PC-3 (cell line): ENCODE measurements around the gene TMEM132D.

ENCODE experiments used
- EZH2 ChIP-seq: fragments of 300-600 bp; sonication (generic); IDR thresholded peaks from one replicate; pipeline ENCODE4 v1.6.1; 2017; ENCODE audit warnings: antibody characterized with exemption, mild to moderate bottlenecking, low read length; ENCODE audit not compliant: unreplicated experiment
- TF ChIP-seq, protein P1 (sequence below): fragments of 300-600 bp; sonication (generic); conservative IDR thresholded peaks from 2 replicates; pipeline ENCODE4 v1.5.1; 2017; ENCODE audit warnings: antibody characterized with exemption, low read depth, mild to moderate bottlenecking, low read length

DNA sequence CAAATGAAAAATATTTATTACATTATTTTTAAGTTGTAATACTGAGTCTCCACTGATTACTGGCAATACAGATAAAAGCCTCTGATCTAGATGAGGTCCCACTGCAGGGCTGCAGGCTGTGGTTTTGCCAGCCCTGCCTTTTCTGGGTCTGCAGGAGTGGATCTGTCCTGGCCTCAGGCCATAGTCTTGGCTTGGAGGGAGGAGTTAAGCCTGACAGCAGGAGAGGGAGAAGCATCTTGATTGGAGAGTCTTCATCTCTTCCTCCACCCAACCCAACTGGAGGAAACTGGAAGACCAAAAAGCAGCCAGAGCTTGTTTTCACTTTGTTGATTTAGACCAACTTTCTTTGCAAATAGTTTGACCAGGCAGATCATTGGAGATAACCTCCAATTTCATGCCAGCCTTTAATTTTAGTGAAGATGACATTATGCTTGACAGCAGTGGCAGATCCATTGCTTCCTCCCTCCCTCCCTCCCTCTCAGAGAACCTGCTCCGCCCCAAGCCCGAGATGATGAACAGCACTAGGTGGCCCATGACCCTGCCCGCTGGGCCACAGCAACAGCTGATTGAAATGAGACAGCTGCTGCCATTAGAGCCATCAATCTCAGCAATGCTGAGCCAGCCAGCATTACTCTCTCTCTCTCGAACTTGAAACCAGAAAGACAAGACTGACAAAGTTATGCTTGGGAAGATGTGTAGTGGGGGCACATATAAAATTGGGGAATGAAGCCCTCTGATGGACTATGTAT lies 828.2 kb downstream of the TMEM132D start:
- TF ChIP-seq, protein P1, sequence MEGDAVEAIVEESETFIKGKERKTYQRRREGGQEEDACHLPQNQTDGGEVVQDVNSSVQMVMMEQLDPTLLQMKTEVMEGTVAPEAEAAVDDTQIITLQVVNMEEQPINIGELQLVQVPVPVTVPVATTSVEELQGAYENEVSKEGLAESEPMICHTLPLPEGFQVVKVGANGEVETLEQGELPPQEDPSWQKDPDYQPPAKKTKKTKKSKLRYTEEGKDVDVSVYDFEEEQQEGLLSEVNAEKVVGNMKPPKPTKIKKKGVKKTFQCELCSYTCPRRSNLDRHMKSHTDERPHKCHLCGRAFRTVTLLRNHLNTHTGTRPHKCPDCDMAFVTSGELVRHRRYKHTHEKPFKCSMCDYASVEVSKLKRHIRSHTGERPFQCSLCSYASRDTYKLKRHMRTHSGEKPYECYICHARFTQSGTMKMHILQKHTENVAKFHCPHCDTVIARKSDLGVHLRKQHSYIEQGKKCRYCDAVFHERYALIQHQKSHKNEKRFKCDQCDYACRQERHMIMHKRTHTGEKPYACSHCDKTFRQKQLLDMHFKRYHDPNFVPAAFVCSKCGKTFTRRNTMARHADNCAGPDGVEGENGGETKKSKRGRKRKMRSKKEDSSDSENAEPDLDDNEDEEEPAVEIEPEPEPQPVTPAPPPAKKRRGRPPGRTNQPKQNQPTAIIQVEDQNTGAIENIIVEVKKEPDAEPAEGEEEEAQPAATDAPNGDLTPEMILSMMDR: no peak
- TF ChIP-seq EZH2: no peak
